ENCODE measurements around the gene MAP4K1.
"Not testable (repeated sequence)": the region's sequence is repeated elsewhere in the genome, so short reads cannot be mapped to it uniquely, and the experiment has no call there.

MAP4K1 gene

GRCh38 chr19:38561053-38561606 is 56.6 kb downstream of the MAP4K1 start:
- no peak for DNase-seq (ENCODE audit: low spot score)
- TF ChIP-seq CTCF (IDR thresholded peaks at IDR 0.05; ENCODE audit: extremely low read depth, missing control alignments): no peak

- DNase-seq (ENCODE audit: low spot score): peak; percentile 77
- TF ChIP-seq CTCF (IDR thresholded peaks at IDR 0.05; ENCODE audit: extremely low read depth, missing control alignments): no peak
These were observed 58.0 kb downstream of the MAP4K1 start for GRCh38 chr19:38559428-38560401.

GRCh38 chr19:38558933-38559332 is 58.8 kb downstream of the MAP4K1 start:
- DNase-seq (ENCODE audit: low spot score): not testable (repeated sequence)

GRCh38 chr19:38557205-38557799 is 60.5 kb downstream of the MAP4K1 start:
- TF ChIP-seq CTCF (IDR thresholded peaks at IDR 0.05; ENCODE audit: extremely low read depth, missing control alignments): no peak
- DNase-seq (ENCODE audit: low spot score): peak; percentile 71

GRCh38 chr19:38556521-38557174 is 61.1 kb downstream of the MAP4K1 start:
- TF ChIP-seq CTCF (IDR thresholded peaks at IDR 0.05; ENCODE audit: extremely low read depth, missing control alignments): peak; percentile 28
- DNase-seq (ENCODE audit: low spot score): no peak

GRCh38 chr19:38555200-38555599 is 62.6 kb downstream of the MAP4K1 start:
- no peak for TF ChIP-seq CTCF (IDR thresholded peaks at IDR 0.05; ENCODE audit: extremely low read depth, missing control alignments)
- no peak for DNase-seq (ENCODE audit: low spot score)

GRCh38 chr19:38554676-38555141 is 63.0 kb downstream of the MAP4K1 start:
- DNase-seq (ENCODE audit: low spot score): no peak
- TF ChIP-seq CTCF (IDR thresholded peaks at IDR 0.05; ENCODE audit: extremely low read depth, missing control alignments): no peak

GRCh38 chr19:38553239-38553638 is 64.5 kb downstream of the MAP4K1 start:
- DNase-seq (ENCODE audit: low spot score): not testable (repeated sequence)

Measured in GM20000 (cell line).